NCI-H2029 treated with DMSO at 0.1 percent for 48 hours (cell line): Measurements from ENCODE around the gene ARL6.
"Not testable (repeated sequence)": the region's sequence is repeated elsewhere in the genome, so short reads cannot be mapped to it uniquely, and the experiment has no call there.

Experiments
- DNase-seq: peaks from one replicate; lab custom pipeline; 2025; lab: John Stamatoyannopoulos, UW

ARL6 gene

DNA sequence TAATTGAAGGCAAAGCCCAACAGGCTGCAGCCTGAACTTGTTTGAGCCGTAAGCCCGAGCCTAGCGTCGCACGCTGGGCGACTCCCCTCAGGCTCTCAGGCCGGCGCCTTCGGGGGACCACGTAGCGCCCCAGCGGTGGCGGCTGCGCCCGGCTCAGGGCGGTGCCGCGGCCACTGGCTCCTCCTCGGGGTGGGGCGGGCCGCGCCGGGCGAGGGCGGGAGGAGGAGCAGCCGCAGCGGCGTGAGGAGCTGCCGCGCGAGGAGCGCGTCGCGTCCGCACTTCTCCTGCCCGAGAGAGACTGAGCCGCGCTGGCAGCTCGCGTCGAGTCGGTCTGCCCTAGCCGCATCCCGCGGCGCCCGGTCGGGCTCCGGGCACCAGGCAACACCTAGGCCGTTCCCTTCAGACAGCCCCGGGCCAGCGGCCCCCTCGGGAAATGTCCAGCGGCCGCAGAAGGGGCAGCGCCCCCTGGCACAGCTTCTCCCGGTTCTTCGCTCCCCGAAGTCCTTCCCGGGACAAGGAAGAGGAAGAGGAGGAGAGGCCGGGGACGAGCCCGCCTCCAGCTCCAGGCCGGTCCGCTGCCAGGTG lies 57.3 kb downstream of the ARL6 start, which contains the start of gene CRYBG3:
CRYBG3 (plus strand) TSS at position 238 of the 585 bp plus-strand sequence; CDS start at position 434, 196 bp downstream.
- no peak for DNase-seq

DNA sequence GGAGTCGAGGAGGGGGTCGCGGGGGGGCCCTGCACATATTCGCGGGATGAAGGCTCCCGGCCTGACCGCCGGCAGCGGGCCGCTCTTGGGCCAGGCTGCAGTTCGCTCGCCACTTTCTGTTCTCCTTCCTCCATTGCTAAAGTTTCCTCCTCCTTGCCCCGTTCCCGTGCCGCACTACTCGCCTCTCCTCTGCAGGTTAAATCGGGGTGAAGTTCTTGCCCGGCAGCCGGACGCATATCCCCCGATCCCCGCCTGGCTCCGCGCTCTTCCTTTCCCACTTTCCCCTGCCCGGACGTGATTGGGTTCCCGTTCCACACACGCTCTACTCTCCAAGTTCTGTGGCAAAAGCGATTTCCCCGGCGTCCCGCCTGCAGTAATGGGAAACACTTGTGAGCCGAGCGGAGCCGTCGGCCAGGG lies 57.8 kb downstream of the ARL6 start:
- DNase-seq, result no peak

DNA sequence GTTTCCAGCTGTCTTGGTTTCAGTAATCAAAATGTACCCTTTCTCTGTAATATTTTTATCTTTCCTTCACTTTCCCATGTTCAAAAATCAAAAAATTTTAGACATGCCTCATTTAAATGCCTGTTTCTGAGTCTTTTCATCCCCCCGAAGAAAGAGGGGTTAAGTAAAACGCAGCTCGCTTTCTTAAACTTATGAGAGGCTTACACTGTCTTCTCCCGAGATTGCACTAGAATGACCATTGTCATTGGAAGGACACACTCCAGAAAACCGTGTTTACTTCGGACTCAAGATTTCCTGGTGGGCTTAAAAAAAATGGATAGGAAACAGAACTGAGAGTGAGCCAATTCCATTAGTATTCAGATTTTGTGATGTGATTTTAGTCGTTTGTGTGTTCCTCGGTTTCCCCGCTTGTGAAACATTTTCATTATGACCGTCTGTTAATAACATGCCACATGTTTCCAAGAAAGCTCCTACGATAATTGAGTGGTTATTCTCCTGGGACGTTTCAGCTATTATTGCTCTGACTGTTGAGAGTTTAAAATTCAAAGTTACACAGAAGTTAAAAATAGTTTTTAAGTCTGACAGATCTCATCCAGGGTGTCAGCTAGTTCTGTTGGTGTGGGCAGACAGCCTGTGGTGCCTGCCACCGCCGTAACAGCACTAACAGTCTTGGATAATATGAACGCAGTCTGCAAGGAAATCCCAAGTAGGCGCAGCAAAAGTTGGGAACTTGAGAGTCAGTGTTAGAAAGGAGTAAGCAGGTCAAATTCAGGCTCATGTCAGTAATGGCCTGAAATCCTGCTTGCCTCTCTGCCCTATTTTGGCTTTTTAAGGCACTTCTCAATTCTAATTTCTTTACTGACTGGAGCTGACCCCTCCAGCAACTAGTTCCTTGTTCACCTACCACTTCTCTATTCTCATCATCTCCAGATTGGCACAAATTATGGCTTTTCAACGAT lies 58.8 kb downstream of the ARL6 start:
- DNase-seq, result no peak

DNA sequence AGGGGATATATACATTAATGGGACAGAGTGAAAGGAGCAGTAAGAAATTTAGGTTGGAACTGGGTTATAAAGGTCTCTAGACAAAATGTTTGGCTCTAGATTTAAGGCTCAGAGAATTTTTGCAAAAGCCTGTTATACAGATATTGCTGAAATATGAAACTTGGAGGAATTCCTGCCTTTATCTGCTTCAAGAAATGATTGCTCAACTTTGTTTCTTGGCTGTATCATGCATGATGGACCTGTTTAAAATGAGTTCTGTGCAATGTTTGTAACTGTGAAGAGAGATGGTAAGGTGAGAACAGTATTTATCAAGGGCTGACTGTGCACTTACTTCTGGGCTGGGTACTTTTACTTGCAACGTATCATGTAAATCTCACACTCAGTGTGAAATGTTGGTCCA lies 60.5 kb downstream of the ARL6 start:
- no peak for DNase-seq

DNA sequence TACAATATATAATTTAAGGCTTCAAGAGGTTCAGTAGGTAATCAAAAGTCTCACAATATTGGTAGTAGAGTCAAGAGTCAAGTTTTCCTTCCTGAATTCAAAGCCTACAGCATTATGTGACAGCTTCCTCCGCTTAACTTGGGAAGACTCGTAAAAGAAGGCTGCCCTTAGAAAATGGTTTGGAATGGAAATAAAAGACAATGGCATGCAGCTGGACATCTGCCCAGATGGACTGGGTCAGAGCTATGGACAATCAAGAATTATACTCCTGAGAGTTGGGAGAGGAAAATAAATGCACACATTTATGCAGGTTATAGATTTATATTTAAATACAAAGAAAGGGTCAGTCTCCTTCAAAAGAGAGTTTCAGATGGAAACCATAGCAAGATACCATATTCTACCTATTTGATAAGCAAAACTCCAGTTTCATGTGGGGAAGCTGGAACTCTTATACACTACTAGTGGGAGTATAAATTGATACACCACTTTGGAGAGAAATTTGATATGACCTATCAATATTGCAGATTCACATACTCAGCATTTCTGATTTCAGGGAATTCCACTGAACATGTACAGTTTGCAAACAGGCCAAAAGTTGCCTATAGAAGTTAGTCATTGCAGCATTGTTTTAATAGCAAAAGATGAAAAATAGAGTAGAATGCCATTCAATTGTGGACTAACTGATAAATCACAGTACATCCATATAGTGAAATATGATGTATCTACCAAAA lies 63.3 kb downstream of the ARL6 start:
- DNase-seq, result no peak

DNA sequence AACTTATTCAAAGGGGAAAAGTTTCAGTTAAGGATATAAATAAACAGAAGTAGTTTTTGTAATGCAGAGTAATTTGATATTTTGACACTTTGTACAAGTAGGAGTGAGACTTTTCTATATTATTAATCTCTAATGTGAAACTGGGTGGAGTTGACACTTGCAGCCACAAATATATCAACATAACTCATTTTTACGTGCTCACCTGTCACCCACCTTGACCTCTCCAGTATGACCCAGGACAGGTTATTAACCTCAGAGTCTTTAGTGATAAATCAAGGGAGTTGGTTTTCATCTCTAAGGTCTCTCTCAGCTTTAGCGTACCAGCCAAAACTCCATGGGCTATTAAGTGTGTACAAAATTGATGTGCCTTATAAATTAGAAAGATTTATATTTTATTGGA lies 64.6 kb downstream of the ARL6 start:
- no peak for DNase-seq

DNA sequence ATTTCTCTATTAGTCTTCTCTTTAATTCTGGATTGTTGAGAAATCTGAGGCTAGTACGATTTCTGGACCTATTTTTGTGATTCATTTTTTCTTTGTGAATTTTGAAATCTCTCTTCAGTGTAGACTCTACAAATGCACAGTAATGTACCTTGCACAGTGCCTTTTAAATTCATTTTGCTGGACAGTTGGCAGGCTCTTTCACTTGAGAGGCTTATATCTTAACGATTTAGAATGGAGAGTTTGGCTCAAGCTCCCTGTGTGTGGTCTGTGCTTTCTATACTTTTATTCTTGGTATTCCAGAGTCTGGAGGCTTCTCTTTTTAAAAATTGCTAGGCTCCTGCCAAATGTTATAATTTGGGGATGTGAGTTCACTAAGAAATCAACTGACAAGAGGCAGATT lies 66.1 kb downstream of the ARL6 start:
- no peak for DNase-seq

DNA sequence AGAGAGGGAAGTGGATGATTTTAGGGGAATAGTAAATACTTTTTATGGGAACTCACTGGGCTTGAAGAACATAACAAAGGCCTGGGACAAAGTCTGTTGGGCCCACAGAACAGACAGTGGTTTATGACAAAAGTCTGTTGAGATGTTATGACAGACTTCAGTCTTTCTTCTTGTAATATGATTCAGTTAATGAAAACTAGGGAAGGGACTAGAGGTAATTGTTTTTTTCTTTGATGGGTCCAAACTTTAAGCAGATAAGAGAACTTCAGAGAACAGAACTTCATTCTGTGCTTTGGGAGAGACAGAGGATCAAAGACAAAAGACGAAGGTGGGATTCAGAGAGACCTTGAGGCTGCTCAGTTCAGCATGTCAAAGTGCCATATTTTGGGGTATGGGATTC lies 66.6 kb downstream of the ARL6 start:
- DNase-seq, result no peak

DNA sequence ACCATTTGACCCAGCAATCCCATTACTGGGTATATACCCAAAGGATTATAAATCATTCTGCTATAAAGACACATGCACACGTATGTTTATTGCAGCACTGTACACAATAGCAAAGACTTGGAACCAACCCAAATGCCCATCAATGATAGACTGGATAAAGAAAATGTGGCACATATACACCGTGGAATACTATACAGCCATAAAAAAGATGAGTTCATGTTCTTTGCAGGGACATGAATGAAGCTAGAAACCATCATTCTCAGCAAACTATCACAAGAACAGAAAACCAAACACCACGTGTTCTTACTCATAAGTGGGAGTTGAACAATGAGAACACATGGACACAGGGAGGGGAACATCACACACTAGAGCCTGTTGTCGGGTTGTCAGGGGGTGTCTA lies 68.6 kb downstream of the ARL6 start:
- DNase-seq, result not testable (repeated sequence)

DNA sequence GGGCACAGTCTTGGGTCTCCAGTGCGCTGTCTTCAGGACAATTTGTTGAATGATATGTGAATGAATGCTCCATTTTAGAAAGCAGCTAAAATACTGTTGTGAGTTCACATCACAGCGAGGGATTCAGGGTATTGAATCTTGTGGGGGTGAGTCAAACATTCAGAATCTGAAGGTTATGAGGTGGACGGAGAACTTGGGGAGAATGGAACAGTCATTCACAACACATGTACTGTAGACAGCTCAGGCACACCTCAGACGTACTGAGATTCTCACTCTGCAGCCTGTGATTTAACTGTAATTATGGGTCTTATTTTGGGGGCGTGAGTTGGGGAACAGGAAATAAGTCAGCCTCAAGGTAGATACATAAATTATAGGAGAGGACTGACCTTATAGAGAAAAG lies 71.2 kb downstream of the ARL6 start:
- no peak for DNase-seq

DNA sequence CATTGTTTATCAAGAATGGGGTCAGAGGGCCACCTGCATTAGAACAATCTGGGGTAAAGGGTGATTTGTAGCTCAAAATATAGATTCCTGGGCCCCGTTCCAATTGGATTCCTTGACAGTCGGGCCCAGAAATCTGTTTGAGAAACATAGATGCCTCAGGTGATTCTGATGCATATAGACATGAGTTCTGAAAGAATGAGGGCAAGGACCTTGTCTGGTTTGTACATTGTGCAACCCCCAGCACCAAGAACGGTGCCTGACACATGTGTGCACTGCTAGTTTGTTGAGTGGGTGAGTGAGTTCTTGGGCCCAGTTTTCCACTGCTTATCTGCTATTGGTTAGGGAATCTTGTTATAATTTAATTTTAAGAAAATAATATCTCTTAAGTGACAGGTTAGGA lies 73.8 kb downstream of the ARL6 start:
- DNase-seq, result no peak

DNA sequence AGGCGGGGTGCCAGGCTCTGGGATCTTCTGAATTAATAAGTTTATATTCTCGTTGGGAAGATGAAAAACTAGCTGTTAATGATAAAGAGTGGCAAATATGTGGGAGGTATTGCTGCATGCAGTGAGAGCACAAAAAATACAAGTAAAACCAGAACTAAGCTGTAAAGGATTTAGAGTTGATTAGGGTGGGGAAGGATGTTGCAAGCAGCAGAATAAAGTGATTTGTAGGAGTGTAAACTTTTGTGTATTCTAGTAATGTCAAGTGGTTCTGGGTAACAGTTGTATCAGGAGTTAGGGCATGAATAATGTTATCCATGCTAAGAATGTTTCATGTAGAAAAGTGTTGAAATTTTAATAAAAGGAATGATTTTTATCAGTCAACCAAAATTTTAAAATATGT lies 75.4 kb downstream of the ARL6 start:
- DNase-seq, result no peak

DNA sequence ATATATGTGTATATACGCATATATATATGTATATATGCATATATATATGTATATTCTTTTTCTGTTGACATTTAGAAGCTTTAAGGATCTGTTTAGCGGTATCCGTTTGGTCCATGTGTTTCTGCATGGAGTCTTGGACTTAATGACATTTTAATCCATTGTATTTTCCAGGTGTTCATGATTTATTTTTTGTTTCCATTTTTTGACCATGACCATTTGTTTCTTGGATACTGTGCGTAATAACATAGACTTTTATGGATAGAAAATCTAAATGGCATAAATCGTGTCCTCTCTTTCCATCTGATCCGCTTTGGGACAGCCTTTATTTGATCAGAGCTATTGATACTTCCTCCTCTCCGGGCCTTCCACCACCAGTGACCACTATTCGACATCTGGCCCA lies 76.7 kb downstream of the ARL6 start:
- no peak for DNase-seq

DNA sequence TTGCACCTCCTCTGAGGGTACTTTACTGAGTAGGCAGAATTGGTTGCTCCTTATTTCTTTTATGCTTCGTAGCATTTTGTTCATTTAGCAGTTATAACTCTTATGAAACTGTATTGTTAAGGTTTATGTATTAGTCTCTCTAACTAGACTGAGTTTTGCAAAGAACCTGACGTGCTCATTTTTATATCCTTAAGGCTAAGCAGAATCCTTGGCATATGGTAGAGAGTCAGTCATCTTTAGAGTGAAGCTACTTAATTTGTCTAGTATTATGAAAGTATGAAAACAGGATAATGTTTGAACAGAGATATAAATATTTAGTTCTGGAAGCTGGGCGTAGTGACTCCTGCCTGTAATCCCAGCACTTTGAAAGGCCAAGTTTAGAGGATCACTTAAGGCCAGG lies 77.4 kb downstream of the ARL6 start:
- DNase-seq, result no peak

DNA sequence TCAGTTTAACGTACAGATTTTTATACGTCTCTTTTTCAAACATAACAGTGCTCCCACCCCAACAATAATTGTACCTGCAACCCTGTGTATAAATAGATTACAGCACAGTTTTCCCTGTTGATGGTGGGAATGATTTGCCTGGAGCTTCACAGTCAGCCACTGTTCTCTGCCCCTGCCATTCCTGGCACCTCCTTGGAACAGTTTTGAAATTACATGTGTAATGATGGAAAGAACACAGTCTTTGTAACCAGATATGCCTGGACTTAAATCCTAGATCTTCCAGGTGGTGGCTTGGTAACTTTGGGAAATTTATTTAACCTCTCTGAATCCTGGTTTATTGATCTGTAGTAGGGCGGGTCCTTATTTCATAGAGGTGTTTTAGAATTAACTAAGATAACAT lies 84.2 kb downstream of the ARL6 start:
- no peak for DNase-seq
